Measurements from ENCODE around the gene PLPP3.

PLPP3 gene

DNA sequence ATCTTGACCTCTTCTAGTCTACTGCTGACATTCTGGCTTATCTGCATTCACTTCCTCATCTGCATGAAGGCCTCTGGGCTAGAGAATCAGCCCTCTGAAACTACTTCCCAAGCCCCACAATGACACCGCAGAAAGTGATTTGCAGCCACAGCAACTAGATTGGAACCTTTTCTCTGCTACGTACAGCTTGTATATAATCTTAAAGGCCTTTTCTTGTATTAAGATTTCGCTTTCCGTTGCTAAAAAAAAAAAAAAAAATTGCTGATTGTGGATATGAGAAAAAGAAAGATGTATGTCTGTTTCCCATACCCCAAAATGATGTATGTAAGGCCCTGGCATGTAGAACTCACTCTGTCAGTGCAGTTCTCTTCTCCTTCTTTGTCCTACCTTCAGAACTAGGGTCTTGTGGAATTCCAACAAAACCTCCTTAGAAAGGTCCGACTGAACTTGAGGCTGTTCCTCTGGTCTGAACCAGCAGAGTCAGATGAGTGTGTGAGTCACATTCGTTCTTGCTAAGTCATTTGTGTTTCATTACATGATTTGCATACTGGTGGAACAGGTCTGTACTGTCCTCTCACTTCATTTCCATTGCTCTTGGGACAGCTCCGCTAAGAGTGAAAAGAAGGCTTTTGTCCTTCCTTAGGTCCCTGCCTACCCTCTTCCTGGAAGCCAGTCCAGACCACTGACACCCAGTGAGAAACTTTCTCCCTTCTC is 62.7 kb downstream of the PLPP3 start:
- H3K27me3 Mint-ChIP-seq (ENCODE audit: low read depth, poor library complexity), result peaks cover 3% of the 10 kb centered on the region
- peaks cover 42% of the 10 kb centered on the region for H3K36me3 Mint-ChIP-seq (ENCODE audit: low read depth)
- no peak overlapping the region for H3K4me3 Mint-ChIP-seq
- H3K9me3 Mint-ChIP-seq, result no peaks in the 10 kb centered on the region
- H3K4me1 Mint-ChIP-seq, result peaks cover 32% of the 10 kb centered on the region
- peak overlapping the region; percentile 66 for H3K27ac Mint-ChIP-seq
- DNase-seq, result no peak
- TF ChIP-seq CTCF (IDR thresholded peaks at IDR 0.05), result no peak

GRCh38 chr1:56515898-56516538 is 63.3 kb downstream of the PLPP3 start:
- no peak for TF ChIP-seq CTCF (IDR thresholded peaks at IDR 0.05)
- Mint-ChIP-seq H3K9me3 (no peaks in the 10 kb centered on the region), H3K27ac (no peak overlapping the region), H3K4me3 (no peak overlapping the region), H3K36me3 (ENCODE audit: low read depth) (peaks cover 39% of the 10 kb centered on the region), H3K4me1 (peaks cover 34% of the 10 kb centered on the region), H3K27me3 (ENCODE audit: low read depth, poor library complexity) (peaks cover 3% of the 10 kb centered on the region)
- no peak for DNase-seq

GRCh38 chr1:56512724-56513494 is 66.5 kb downstream of the PLPP3 start:
- H3K4me1 Mint-ChIP-seq, result peaks cover 65% of the 10 kb centered on the region
- no peak overlapping the region for H3K4me3 Mint-ChIP-seq
- peaks cover 3% of the 10 kb centered on the region for H3K27me3 Mint-ChIP-seq (ENCODE audit: low read depth, poor library complexity)
- no peaks in the 10 kb centered on the region for H3K9me3 Mint-ChIP-seq
- peak overlapping the region; percentile 21 for H3K27ac Mint-ChIP-seq
- TF ChIP-seq CTCF (IDR thresholded peaks at IDR 0.05), result no peak
- peaks cover 46% of the 10 kb centered on the region for H3K36me3 Mint-ChIP-seq (ENCODE audit: low read depth)
- DNase-seq, result no peak

- no peak for DNase-seq
- no peak for TF ChIP-seq CTCF (IDR thresholded peaks at IDR 0.05)
- Mint-ChIP-seq H3K27me3 (ENCODE audit: low read depth, poor library complexity) (peaks cover 3% of the 10 kb centered on the region), H3K4me1 (peaks cover 71% of the 10 kb centered on the region), H3K9me3 (peaks cover 3% of the 10 kb centered on the region), H3K36me3 (ENCODE audit: low read depth) (peaks cover 49% of the 10 kb centered on the region), H3K4me3 (no peak overlapping the region), H3K27ac (no peak overlapping the region)
Measured at GRCh38 chr1:56511766-56512165, 67.6 kb downstream of the PLPP3 start.

DNA sequence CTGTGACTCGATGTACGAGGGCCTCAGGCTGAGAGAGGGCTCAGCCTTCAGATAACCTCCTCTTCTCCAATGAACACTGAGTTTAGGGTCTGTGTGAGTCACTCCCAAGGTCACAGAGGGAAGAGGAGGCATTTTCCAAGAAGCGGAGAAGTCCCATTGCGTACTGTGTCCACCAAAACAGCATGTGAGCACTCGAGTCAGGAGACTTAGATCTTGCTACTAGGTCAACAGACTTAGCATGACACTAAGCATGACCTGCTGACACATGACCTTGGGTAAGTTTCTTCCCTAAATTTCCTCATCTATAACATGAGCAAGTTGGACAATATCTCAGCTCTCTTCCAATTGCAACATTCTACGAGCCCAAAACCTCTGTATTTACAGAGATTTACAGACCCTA is 68.0 kb downstream of the PLPP3 start:
- TF ChIP-seq CTCF (IDR thresholded peaks at IDR 0.05), result no peak
- Mint-ChIP-seq H3K4me1 (peaks cover 71% of the 10 kb centered on the region), H3K27ac (no peak overlapping the region), H3K36me3 (ENCODE audit: low read depth) (peaks cover 49% of the 10 kb centered on the region), H3K27me3 (ENCODE audit: low read depth, poor library complexity) (peaks cover 3% of the 10 kb centered on the region), H3K9me3 (peaks cover 3% of the 10 kb centered on the region), H3K4me3 (no peak overlapping the region)
- DNase-seq, result no peak
